HT1080 (cell line): Measurements from ENCODE around the gene LRIF1. TPM values are rescaled to one million over a fixed set of nuclear protein-coding genes. Genes with fewer than 3 reads are reported as not detected.
"Not testable (repeated sequence)": the region's sequence is repeated elsewhere in the genome, so short reads cannot be mapped to it uniquely, and the experiment has no call there.

ENCODE experiments used
- DNase-seq: peaks from one replicate; pipeline ENCODE4 v3.0.0-alpha.2; 2015; ENCODE audit warnings: low read depth
- total RNA-seq: library from RNA; depleted of rRNA; stranded (reverse); fragments of >200 nt; shearing (Covaris generic); gene quantifications from 2 replicates; pipeline ENCODE4 v1.2.3, GENCODE V29; 2014

LRIF1 gene
- total RNA-seq, 1 experiment from 2014 or later = 20.6 TPM

DNA sequence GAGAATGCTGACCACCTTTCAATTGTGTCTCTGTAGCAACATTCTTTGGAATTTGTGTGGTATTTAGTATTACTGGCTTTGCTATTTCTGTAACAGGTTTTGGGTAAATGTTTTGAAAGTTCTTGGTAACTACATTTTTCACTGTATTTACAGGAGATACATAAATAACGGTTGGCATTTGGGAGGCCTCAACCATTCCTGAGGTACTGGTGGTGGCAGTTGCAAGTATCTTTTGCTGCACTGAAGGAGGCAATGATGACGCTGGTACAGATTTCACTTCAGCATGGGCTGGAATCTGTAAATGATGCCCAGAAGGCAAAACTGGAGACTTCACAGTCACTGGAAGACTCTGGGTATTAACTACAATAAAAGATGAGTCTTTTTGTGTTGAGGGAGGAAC is 11.7 kb downstream of the LRIF1 start:
- no peak for DNase-seq

DNA sequence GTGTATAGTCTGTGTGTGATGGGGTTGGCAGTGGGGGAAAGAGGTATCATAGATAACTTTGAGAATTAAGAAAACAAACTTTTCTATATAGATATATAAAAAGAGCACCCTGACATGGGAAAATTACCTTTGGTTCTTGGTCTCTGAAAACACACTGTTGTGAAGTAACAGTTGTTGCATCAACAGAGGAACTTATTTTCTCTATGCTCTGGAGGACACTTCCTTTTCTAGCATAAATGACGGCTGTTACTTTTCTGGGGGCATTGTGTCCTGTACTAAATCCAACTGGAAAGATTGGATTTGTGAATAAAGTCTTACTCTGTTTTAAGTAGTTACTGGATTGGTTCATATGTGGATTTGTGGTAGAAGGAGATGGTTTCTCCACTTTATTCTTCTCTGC is 12.6 kb downstream of the LRIF1 start:
- DNase-seq = no peak

DNA sequence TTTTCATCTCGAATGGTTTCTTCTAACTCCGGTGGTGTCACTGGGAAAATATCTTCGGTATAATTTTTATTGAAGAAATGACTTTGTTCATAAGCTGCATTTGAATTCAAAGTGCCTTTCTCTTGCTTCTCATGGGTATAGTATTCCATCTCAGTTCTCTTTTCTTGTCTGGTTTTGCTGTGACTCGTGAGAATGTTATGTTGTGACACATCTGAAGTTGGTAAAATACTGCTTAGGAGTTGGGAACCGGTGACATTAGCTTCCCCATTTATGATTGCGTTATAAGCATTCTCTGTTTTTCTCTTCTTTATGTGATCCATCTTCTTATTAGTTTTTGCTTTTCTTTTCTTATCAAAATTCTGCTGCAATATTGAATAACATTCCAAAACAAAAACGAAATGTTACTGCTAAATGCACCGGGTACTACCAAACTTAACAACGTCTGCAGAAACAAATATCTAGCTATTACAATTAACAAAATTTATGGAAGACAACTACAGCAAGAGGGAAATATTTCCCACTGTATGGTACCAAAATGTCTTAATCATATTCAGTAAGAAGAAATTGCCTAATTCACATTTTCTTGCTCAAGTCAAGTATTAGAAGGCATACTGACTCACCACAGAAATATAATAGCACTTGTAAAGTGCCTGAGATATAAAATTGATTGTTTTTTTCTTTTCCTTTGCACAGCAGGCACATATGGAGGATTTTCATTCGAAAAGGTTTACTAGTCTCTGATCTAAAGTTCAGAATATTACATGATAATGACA is 15.5 kb downstream of the LRIF1 start:
- DNase-seq = peak; percentile 56

DNA sequence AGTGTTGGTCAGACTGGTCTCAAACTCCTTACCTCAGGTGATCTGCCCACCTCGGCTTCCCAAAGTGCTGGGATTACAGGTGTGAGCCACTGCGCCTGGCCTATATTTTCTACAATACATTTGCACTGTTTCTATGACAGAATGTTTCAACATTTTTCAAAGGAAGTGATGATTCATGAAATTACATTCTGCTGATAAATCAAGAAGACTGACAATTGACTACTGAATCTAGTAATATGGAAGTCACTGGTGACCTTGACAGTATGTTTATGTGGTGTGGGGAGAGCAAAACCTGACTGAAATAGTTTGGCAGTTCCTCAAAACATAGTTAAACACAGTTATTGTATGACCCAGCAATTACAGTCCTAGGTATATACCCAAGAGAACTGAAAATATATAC is 18.1 kb downstream of the LRIF1 start:
- no peak for DNase-seq

DNA sequence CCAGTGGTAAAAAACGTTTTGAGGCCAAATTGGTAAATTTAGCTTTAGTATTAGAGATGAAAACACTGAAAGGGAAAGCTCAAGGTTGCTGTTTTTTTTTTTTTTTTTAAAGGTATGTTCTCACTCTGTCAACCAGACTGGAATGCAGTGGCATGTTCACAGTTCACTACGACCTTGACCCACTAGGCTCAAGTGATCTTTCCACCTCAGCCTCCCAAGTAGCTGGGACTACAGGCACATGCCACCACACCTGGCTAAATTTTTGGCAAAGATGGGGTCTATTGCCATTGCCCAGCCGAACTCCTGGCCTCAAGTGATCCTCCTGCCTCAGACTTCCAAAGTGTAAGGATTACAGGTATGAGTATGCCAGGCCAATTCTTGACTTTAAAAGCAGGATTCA is 18.9 kb downstream of the LRIF1 start:
- DNase-seq = no peak

DNA sequence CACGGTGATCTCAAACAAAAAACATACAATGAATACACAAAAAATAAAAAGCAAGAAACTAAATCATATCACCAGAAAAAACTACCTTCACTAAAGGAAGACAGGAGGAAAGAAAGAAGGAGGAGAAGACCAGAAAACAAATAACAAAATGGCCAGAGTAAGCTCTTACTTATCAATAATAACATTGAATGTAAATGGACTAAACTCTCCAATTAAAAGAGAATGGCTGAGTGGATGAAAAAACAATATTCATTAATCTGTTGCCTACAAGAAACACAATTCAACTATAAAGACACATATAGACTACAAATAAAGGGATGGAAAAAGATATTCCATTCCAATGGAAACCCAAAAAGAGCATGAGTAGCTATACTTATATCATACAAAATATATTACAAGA is 27.2 kb downstream of the LRIF1 start:
- no peak for DNase-seq

DNA sequence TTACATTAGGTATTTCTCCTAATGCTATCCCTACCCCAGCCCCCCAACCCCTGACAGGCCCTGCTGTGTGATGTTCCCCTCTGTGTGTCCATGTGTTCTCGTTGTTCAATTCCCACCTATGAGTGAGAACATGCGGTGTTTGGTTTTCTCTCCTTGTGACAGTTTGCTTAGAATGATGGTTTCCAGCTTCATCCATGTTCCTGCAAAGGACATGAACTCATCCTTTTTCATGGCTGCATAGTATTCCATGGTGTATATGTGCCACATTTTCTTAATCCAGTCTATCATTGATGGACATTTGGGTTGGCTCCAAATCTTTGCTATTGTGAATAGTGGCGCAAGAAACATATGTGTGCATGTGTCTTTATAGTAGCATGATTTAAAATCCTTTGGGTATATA is 32.6 kb downstream of the LRIF1 start:
- DNase-seq = not testable (repeated sequence)

DNA sequence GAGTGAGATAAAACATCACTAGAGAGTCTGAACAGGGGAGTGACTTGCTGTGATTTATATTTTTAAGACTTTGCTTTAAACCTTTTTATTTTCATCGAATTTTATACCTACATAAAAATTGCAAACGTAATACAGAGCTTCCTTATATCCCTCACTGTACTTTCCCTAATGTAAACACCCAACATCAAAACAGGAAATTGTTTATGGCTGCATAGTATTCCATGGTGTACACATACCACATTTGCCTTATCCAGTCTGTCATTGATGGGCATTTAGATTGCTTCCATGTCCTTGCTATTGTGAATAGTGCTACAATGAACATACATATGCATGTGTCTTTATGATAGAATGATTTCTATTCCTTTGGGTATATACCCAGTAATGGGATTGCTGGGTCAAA is 34.8 kb downstream of the LRIF1 start:
- DNase-seq = no peak

DNA sequence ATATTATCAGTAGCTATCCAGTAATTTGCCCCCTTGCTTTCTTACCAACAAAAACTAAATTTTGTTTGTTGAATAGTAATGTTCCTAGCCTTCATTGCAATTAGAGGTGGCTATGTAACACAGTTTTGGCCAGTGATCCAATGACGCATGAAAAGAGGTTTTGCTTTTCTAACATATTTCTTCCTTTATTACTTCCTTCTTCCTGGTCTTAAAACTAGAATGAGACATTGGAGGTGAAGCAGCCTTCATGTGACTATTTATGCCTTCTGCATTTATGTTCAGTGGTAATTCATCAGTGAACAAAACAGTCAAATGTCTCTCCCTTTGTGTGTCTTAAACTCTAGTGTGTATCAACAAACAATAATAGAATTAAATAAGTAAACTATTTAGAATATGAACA is 35.5 kb downstream of the LRIF1 start:
- no peak for DNase-seq

DNA sequence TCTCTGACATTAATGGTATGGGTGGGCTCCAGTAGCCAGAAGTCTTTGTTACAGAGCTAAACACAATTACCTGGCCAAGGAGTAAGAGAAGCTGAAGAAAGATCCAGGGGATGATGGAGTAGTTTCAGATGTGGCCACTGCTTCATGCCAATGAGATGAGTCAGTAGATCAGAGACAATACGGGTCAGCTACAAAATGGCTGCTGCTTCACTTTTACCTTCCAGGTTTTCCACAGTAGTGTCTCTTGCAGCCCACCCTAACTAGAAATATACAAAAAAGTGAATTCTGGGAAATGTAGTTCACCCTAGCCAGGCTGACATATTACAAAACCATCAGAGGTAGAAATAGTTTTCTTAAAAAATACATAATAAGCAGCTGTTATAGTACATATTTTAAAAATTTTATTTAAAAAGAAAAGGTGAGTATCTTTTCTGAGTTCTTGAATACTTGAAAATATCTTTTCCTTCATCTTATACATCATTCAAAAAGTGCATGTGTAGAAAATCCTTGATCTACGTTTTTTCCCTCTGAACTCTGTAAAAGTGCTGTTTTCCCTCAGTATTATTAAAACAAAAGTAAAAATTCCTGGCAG is 36.1 kb downstream of the LRIF1 start:
- peak; percentile 43 for DNase-seq

DNA sequence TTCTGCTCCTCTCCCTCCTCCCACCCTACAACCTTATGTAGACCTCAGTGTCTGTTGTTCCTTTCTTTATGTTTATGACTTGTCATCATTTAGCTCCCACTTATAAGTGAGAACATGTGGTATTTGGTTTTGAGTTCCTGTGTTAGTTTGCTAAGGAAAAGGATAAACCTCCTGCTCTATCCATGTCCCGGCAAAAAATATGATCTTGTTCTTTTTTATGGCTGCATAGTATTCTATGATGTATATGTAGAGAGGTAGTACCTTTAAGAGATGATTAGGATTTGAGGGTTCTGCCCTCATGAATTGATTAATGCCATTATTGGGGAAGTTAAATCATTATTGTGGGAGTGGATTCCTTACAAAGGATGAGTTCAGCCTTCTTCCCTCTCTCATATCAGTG is 41.8 kb downstream of the LRIF1 start:
- DNase-seq = no peak

DNA sequence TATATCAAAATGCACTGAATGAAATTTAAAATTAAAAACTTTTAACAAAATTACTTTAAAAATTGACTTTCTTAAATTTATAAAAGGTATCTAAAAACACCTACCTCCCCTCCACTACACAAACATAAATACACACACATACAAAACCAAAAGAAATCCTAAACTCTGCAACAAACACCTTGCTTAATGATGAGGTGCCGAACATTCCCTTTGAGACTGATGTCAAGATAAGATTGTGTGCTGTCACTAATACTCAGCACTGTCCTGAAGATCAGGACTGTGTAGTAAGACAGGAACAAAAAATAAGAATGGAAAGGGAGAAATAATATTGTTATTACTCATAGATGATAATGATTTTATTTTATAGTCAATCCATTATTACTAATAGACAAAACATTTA is 45.7 kb downstream of the LRIF1 start:
- DNase-seq = no peak

DNA sequence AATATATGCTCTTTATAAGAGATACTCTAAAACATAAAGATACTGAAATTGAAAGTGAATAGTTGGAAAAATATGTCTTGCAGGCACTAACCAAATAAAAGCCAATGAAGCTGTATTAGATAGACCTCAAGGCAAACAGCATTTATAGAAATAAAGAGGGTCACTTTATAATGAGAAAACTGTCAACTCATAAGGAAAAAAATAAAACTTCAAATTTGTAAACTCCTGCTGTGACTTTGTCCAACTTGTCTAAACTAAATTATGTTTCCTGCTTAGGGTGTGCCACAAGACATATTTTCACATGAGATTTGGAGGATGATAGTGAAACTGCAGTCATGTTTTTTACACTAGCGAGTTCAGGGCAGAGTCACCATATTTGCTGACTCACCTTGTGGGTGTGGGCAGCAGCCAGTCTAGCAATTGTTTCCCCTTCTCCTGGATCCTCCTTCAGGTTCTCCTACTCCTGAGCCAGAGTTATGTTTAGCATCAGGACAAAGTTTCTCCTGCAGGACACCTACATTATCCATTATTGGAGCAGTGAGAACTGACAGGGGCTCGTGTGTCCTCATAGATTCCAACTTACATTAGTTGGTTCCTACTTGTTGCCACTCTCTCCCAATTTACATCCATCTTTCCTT is 46.9 kb downstream of the LRIF1 start:
- DNase-seq = peak; percentile 65

DNA sequence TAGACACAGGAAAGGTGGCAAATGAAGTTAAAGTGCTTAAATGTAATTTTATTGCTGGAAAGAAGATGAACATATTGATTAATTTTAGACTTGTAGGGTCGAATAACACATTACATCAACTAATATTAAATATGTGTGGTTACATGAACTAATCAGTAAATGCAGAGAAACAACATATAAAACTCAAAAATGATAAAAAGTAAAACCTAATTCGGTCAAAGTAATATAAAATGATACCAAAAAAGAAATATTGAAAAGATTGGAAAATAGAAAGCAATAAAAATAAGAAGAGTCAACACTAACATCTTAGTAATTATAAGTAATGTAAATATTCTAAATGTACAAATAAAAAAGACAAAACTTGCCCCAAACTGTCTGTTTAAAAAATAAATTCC is 47.5 kb downstream of the LRIF1 start:
- no peak for DNase-seq

DNA sequence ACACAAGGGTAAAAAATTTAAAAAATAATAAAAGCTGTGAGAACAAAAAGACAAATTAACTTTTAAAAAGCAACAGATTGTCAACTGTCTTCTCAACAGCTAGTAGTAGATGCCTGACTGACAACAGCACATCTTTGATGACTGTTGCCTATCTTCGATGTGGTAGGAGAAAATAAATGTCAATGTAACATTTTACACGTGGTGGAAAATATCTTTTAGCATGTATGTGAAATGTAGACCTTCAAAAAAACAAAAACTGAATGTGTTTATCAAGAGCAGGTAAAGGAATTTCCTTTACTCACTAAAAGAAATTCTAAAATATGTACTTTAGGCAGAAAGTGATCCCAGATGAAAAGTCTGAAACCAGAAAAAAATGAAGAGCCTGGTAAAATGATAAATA is 47.9 kb downstream of the LRIF1 start:
- DNase-seq = no peak

DNA sequence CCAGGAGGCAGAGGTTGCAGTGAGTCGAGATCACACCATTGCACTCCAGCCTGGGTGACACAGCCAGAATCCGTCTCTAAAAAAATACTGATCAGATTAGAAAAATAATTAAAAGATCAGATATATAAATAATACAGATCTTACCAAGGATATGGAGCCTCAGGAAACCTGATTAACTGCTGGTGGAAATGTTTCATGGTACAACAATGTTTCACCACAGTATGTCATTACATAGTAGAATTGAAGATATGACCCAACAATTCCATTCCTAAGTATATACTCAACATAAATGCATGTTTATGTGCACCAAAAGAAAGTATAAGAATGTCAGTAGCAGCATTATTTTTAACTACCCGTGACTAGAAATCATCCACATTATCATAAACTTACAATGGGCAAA is 49.0 kb downstream of the LRIF1 start:
- DNase-seq = no peak

DNA sequence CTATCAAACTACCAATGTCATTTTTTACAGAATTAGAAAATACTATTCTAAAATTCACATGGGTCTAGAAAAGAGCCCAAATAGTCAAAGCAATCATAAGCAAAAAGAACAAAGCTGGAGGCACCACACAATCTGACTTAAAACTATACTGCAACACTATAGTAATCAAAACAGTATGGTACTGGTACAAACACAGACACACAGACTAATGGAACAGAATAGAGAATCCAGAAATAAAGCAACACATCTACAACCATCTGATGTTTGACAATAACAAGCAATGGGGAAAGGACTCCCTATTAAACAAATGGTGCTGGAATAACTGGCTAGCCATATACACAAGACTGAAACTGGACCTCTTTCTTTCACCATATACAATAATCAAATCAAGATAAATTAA is 50.9 kb downstream of the LRIF1 start:
- DNase-seq = no peak

DNA sequence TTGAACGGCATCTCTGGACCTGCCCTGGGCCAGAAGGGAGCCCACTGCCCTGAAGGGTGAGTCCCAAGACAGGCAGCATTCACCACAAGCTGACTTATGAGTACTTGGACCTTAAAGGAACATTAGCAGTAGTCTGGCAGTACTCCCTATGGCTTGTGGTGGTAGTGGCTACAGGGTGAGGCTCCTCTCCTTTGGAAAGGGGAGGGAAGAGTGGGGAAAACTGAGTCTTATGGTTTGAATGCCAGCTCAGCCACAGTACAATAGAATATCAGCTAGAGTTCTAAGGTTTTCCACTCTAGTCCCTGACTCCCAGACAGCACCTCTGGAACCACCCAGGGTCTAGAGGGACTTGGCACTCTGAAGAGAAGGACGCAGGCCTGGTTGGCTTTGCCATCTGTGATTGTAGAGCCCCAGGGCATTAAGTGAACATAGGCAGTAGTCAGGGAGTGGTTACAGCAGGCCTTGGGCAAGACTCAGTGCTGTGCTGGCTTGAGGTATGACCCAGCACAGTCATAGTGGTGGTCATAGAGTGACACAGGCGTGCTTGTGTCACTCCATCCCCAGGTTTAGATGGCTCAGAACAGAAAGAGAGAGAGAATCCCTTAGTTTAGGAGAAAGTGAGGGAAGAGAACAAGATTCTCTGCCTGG is 59.7 kb downstream of the LRIF1 start:
- no peak for DNase-seq

DNA sequence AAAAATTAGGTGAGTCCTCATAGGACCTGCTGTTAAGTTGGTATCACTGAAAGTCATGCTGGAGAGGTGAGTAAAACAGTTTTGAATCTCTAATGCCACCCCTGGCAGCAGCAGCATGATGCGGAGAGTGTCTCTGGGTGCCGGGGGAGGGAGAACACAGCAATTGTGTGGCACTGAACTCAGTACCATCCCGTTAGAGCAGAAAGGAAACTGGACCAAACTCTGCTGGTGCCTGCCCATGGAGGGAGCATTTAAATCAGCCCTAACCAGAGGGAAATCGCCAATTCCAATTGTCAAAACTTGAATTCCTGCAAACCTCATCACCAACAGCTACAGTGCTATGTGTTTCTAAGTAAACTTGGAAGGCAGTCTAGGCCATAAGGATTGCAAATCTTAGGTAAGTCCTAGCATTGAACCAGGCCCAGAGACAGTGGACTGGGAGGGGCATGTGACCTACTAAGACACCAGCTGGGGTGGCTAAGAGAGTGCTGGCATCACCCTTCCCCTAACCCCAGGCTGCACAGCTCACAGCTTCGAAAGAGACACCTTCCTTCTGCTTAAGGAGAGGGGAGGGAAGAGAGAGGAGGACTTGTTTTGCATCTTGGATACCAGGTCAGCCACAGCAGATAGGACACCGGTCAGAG is 60.8 kb downstream of the LRIF1 start:
- DNase-seq = no peak

DNA sequence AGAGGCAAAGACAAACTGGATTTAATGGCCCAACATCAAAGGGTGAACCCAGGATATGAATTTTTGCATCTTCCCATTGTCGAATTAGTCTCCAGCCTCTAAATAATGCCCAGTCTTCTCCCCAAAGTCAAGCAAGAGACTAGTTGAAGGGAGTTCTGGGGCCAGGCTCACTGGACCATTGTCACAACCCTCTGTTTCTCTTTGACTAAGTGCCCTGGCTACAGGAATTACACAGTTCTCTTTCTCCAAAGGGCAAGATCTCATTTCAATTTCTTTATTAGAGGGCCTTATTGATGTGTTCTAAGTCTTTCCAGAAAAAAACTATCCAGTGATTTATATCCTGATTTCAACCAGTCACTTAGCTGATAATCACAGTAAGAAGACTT is 64.3 kb downstream of the LRIF1 start:
- DNase-seq = no peak

DNA sequence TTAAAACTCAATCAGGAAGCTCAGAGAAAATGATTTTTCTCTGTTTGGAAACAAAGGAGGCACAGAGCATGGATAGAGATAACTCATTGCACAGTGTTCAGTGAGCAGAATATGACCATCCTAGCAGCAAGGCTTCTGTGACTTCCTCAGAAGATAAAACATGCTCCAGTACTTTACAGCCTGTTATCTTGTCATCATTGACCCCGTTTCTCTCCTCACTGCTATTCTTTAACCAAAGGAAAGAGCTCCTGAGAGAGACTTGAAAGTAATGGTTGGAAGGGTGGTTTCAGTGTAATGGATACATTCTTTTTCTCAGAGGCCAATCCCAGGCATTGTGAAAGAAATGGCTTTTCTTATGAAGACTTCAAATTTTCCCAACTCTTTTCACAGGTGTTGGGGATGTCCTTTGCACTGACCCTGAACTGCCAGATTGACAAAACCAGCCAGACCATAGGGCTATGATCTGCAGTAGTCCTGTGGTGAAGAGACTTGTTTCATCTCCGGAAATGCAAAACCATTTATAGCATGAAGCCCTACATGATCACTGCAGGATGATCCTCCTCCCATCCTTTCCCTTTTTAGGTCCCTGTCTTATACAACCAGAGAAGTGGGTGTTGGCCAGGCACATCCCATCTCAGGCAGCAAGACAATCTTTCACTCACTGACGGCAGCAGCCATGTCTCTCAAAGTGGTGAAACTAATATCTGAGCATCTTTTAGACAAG is 64.8 kb downstream of the LRIF1 start:
- no peak for DNase-seq
